Effector memory CD8-positive, alpha-beta T cell (primary cell): ENCODE measurements around the gene DNAJC2.

Experiments
- ATAC-seq: fragments of 150-1000 bp; cut with Tn5 transposase; replicated peaks from 2 replicates; pipeline ENCODE4 v1.10.0; 2021; ENCODE audit warnings: mild to moderate bottlenecking, moderate library complexity
- DNase-seq, 3 experiments: peaks; one replicate each; pipeline ENCODE4 v3.0.0; 2021
- H3K27ac Mint-ChIP-seq, 2 donors: one replicate each; pipeline ENCODE4 v1.8.0; 2022; ENCODE audit warnings: mild to moderate bottlenecking in 2 of 2, mixed read lengths in 2 of 2, moderate library complexity in 2 of 2
- H3K27me3 Mint-ChIP-seq, 2 donors: one replicate each; pipeline ENCODE4 v1.8.0; 2022; ENCODE audit warnings: mixed read lengths in 2 of 2
- H3K36me3 Mint-ChIP-seq: one replicate; pipeline ENCODE4 v1.8.0; 2022; ENCODE audit warnings: mild to moderate bottlenecking, moderate library complexity, mixed read lengths; ENCODE audit not compliant: insufficient read depth
- H3K4me1 Mint-ChIP-seq, 2 donors: one replicate each; pipeline ENCODE4 v1.8.0; 2022; ENCODE audit warnings: low read depth in 2 of 2, mixed read lengths in 2 of 2
- H3K4me3 Mint-ChIP-seq, 2 donors: one replicate each; pipeline ENCODE4 v1.8.0; 2022; ENCODE audit warnings: mild to moderate bottlenecking in 2 of 2, mixed read lengths in 2 of 2, moderate library complexity in 2 of 2
- H3K9me3 Mint-ChIP-seq, 2 donors: one replicate each; pipeline ENCODE4 v1.8.0; 2022; ENCODE audit warnings: mixed read lengths in 2 of 2

The DNAJC2 gene

GRCh38 chr7:103349805-103350204 is 5.2 kb upstream of the DNAJC2 start:
- Mint-ChIP-seq H3K4me3 (peak overlapping the region; percentile 91 to 97), H3K27ac (peak overlapping the region; percentile 95 to 99), H3K4me1 (peaks cover 32 to 49% of the 10 kb centered on the region in 2 donors), H3K36me3 (peaks cover 35% of the 10 kb centered on the region), H3K9me3 (no peaks in the 10 kb centered on the region), H3K27me3 (no peaks in the 10 kb centered on the region)
- no peak for ATAC-seq
- DNase-seq: no peak

- Mint-ChIP-seq H3K36me3 (peaks cover 34% of the 10 kb centered on the region), H3K4me3 (peak overlapping the region; percentile 91 to 97), H3K27me3 (no peaks in the 10 kb centered on the region), H3K4me1 (peaks cover 38 to 52% of the 10 kb centered on the region in 2 donors), H3K27ac (peak overlapping the region; percentile 95 to 99), H3K9me3 (no peaks in the 10 kb centered on the region)
- ATAC-seq (no peak), DNase-seq (no peak)
These were observed 4.4 kb upstream of the DNAJC2 start for GRCh38 chr7:103348959-103349358.

- peak overlapping the region; percentile 95 to 99 for H3K27ac Mint-ChIP-seq
- DNase-seq (peak in 1 of 3 experiments; percentile 9), ATAC-seq (no peak)
- no peaks in the 10 kb centered on the region for H3K27me3 Mint-ChIP-seq
- peaks cover 32% of the 10 kb centered on the region for H3K36me3 Mint-ChIP-seq
- peak overlapping the region; percentile 91 to 97 for H3K4me3 Mint-ChIP-seq
- peaks cover 41 to 57% of the 10 kb centered on the region in 2 donors for H3K4me1 Mint-ChIP-seq
- no peaks in the 10 kb centered on the region for H3K9me3 Mint-ChIP-seq
These were observed 3.9 kb upstream of the DNAJC2 start for GRCh38 chr7:103348452-103348851.

- Mint-ChIP-seq H3K4me1 (peaks cover 38 to 57% of the 10 kb centered on the region in 2 donors), H3K9me3 (no peaks in the 10 kb centered on the region), H3K27me3 (no peaks in the 10 kb centered on the region), H3K4me3 (peak within 1 kb of the TSS; percentile 91 to 97), H3K27ac (peak within 1 kb of the TSS; percentile 95 to 99), H3K36me3 (peaks cover 25% of the 10 kb centered on the region)
- DNase-seq (peak; percentile 81 to 86 (median 83)), ATAC-seq (peak; percentile 68)
These were observed 3.1 kb upstream of the DNAJC2 start, which contains the start of gene PSMC2 for GRCh38 chr7:103347507-103348267. Gene PSMC2 (plus strand): TSS chr7:103347643. CDS start chr7:103347712, 69 bp downstream.

GRCh38 chr7:103346396-103346795 is 1.8 kb upstream of the DNAJC2 start:
- Mint-ChIP-seq H3K27me3 (no peaks in the 10 kb centered on the region), H3K27ac (peak overlapping the region in 1 of 2 donors; percentile 95), H3K4me1 (peaks cover 33 to 54% of the 10 kb centered on the region in 2 donors), H3K36me3 (peaks cover 21% of the 10 kb centered on the region), H3K4me3 (peak overlapping the region in 1 of 2 donors; percentile 42), H3K9me3 (no peaks in the 10 kb centered on the region)
- ATAC-seq (no peak), DNase-seq (no peak)

GRCh38 chr7:103343758-103344452 is 662 bp downstream of the DNAJC2 start:
- peak in 1 of 3 experiments; percentile 8 for DNase-seq
- ATAC-seq: peak; percentile 21
- Mint-ChIP-seq H3K4me1 (peaks cover 28 to 55% of the 10 kb centered on the region in 2 donors), H3K4me3 (peak overlapping the region; percentile 99), H3K36me3 (peaks cover 42% of the 10 kb centered on the region), H3K27me3 (no peaks in the 10 kb centered on the region), H3K27ac (peak overlapping the region; percentile 98 to 99), H3K9me3 (no peaks in the 10 kb centered on the region)

GRCh38 chr7:103343332-103343731 is 1.2 kb downstream of the DNAJC2 start:
- H3K9me3 Mint-ChIP-seq: no peaks in the 10 kb centered on the region
- H3K27me3 Mint-ChIP-seq: no peaks in the 10 kb centered on the region
- ATAC-seq (no peak), DNase-seq (no peak)
- peak overlapping the region; percentile 99 for H3K4me3 Mint-ChIP-seq
- H3K4me1 Mint-ChIP-seq: peaks cover 25 to 53% of the 10 kb centered on the region in 2 donors
- H3K27ac Mint-ChIP-seq: peak overlapping the region in 1 of 2 donors; percentile 99
- peaks cover 38% of the 10 kb centered on the region for H3K36me3 Mint-ChIP-seq

GRCh38 chr7:103341466-103341865 is 3.1 kb downstream of the DNAJC2 start:
- no peaks in the 10 kb centered on the region for H3K27me3 Mint-ChIP-seq
- peaks cover 19 to 41% of the 10 kb centered on the region in 2 donors for H3K4me1 Mint-ChIP-seq
- H3K36me3 Mint-ChIP-seq: peaks cover 48% of the 10 kb centered on the region
- ATAC-seq (no peak), DNase-seq (no peak)
- H3K4me3 Mint-ChIP-seq: peak overlapping the region in 1 of 2 donors; percentile 35
- no peaks in the 10 kb centered on the region for H3K9me3 Mint-ChIP-seq
- H3K27ac Mint-ChIP-seq: no peak overlapping the region

- Mint-ChIP-seq H3K27ac (no peak overlapping the region), H3K4me3 (no peak overlapping the region), H3K4me1 (peaks cover 10 to 35% of the 10 kb centered on the region in 2 donors), H3K36me3 (peaks cover 56% of the 10 kb centered on the region), H3K27me3 (no peaks in the 10 kb centered on the region), H3K9me3 (no peaks in the 10 kb centered on the region)
- ATAC-seq (no peak), DNase-seq (no peak)
These were observed 5.7 kb downstream of the DNAJC2 start for GRCh38 chr7:103338864-103339263.

GRCh38 chr7:103336761-103337160 is 7.8 kb downstream of the DNAJC2 start:
- H3K36me3 Mint-ChIP-seq: peaks cover 69% of the 10 kb centered on the region
- no peak for DNase-seq
- ATAC-seq: no peak
- H3K4me1 Mint-ChIP-seq: peaks cover 8 to 23% of the 10 kb centered on the region in 2 donors
- no peak overlapping the region for H3K4me3 Mint-ChIP-seq
- no peaks in the 10 kb centered on the region for H3K9me3 Mint-ChIP-seq
- no peak overlapping the region for H3K27ac Mint-ChIP-seq
- no peaks in the 10 kb centered on the region for H3K27me3 Mint-ChIP-seq

- Mint-ChIP-seq H3K36me3 (peaks cover 77% of the 10 kb centered on the region), H3K27ac (peak overlapping the region in 1 of 2 donors; percentile 68), H3K27me3 (no peaks in the 10 kb centered on the region), H3K4me3 (no peak overlapping the region), H3K9me3 (no peaks in the 10 kb centered on the region), H3K4me1 (peaks cover 0 to 6% of the 10 kb centered on the region in 2 donors)
- DNase-seq (no peak), ATAC-seq (no peak)
These were observed 18.8 kb downstream of the DNAJC2 start for GRCh38 chr7:103325744-103326143.

- Mint-ChIP-seq H3K27ac (peak overlapping the region; percentile 16 to 75), H3K36me3 (peaks cover 100% of the 10 kb centered on the region), H3K4me1 (peaks cover 9 to 12% of the 10 kb centered on the region in 2 donors), H3K4me3 (no peak overlapping the region), H3K27me3 (no peaks in the 10 kb centered on the region), H3K9me3 (no peaks in the 10 kb centered on the region)
- ATAC-seq (no peak), DNase-seq (no peak)
These were observed 27.6 kb downstream of the DNAJC2 start for GRCh38 chr7:103317009-103317408.

- ATAC-seq: no peak
- Mint-ChIP-seq H3K4me1 (peaks cover 9 to 12% of the 10 kb centered on the region in 2 donors), H3K4me3 (no peak overlapping the region), H3K27ac (peak overlapping the region in 1 of 2 donors; percentile 75), H3K36me3 (peaks cover 100% of the 10 kb centered on the region), H3K27me3 (no peaks in the 10 kb centered on the region), H3K9me3 (no peaks in the 10 kb centered on the region)
- DNase-seq: no peak
These were observed 28.1 kb downstream of the DNAJC2 start for GRCh38 chr7:103316380-103316941.
